Measurements from ENCODE around the gene EXD1.
A peak's percentile ranks its signal among the peaks of the same experiment; 100 is the strongest.

The EXD1 gene

DNA sequence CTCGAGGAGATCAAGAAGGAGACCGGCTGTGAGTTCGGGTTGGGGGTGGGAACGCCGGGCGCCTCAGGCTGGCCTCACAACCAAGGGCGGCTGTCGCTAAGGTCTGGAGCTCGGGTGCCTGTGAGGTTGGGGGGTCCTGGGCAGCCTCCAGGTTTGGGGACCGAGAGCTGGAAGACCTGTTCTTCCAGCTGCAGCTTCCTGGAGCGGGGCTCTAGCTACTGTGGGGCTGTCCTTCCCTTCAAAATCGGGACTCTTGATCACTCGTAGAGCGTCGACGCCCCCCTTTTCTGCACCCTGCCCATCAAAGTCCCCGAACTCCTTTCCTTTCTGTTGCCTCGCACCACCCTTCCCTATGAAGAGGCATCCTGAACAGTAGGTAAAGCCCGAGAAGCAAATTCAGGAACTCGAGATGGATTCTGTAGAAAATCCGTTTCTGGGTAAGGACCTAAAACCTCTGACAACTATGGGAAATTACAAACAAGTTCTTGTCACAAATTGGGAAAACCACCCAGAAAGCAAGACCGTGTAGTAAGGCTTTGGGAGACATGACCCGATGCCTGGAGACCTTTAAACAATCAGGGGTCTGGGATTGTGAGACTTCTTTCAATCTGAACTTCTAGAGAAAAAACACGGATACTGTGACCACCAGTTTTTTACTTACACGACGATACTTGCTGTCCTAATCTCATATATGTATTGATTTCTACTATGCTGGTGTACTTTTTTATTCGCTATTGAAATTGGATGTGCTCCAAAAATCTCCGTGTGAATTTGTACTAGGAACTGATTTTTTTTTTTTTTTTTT is 1.1 kb upstream of the EXD1 start:
- no peak for DNase-seq

DNA sequence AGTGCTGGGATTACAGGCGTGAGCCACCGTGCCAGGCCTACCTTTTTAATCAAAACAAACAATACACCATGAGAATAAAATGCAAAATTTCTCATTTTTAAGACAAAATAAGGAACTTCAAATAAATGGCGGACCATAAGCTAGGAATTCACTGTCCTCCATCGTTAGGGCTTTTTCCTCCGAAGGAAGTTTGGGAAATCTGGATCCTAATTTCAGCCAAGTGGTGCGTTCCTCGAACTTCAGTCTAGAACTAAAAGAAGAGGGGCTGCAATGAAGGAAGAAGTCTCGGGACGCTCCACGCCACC is 260 bp downstream of the EXD1 start:
- no peak for DNase-seq

- no peak for DNase-seq
Observed at GRCh38 chr15:41219381-41219780, 11.2 kb downstream of the EXD1 start.

- DNase-seq: no peak
Observed at GRCh38 chr15:41218851-41219250, 11.7 kb downstream of the EXD1 start.

DNA sequence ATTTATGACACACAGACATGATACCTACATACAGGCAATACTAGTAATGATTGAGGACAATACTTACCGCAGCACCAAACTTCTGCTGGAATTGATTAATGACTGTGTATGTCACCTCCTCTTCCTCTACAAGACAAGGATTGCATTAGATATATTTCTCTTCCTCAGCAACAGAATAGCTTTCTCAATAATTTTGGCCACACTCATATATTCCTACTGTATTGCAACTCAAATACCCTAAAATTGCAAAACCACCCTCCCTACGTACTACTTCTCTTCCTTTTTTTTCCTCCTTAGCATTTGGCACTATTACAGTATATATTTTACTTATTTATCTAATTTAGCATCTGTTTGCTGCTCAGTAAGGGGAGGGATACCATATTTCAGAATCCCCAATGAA is 14.8 kb downstream of the EXD1 start:
- DNase-seq: no peak

- DNase-seq: no peak
Observed at GRCh38 chr15:41207687-41208448, 22.7 kb downstream of the EXD1 start.

DNA sequence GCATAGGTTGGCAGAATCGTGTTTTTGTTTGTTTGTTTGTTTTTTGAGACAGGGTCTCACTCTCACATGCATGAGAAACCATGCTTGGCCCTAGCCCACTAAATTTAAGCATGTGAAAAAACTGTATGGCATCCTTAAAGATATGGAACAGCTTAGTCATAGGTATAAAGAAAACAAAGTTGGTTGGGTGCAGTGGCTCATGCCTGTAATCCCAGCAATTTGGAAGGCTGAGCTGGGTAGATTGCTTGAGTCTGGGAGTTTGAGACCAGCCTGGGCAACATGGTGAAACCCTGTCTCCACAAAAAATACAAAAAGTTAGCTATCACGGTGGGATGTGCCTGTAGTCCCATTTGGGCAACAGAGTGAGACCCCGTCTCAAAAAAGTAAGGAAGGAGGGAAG is 25.2 kb downstream of the EXD1 start:
- peak; percentile 2 for DNase-seq

DNA sequence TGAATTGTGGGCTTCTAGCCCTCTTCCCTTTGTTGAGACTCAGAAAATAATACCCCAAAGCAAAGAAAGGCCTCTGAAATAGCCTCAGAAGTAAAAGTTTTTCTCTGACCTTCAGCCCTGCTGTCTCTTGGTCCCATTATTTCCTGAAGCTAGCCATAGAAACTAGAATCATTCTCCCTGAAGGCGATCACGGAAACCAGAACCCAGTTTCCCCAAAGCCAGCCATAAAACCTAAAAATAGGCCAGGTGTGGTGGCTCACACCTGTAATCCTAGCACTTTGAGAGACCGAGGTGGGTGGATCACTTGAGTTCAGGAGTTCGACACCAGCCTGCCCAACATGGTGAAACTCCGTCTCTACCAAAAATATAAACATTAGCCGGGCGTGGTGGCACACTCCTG is 27.2 kb downstream of the EXD1 start:
- no peak for DNase-seq

DNA sequence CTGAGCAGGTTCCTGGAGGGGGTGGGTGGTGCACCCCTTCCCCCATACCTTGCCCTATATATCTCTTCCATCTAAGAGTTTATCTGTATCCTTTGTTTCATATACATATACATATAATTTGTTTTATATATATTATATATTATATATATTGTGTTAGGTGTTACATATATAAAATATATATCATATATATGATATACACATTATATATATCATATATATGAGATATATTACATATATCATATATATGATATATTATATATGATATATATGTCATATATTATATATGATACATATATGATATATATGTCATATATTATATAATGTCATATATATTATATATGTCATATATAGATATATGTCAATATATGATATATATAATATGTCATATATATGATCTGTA is 31.1 kb downstream of the EXD1 start:
- no peak for DNase-seq

DNA sequence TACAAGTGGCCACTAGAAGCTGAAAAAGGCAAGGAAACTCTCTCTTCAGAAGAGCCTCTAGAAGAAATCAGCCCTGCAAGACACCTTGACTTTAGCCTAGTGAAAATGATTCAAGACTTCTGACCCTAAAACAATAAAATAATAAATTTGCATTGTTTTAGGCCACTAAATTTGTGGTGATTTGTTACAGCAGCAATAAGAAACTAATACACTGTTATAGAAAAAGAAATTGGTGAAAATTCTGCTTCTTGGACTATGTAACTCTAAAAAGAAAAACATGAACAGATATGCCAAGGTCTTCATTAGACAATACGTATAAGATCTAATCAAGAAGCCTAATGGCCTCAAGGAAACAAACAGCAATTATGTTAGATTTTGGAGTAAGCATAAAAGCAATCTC is 36.1 kb downstream of the EXD1 start:
- no peak for DNase-seq

DNA sequence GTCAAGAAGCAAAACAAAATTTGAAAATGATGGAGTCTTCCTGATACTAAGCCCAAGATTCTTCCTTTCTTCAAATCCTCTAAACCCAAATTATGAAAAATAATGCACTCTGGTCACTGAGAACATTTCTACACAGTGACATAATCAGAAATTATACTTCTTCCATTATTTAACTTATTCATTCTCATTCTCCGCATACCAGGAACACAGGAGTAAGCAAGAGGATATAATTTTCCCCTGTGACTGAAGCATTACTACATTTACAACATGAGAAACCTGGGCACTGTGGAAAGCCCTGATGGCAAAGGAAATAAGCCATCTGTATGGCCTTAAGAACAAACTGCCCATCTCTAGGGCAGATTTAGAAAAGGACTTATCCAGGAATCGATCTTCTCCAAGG is 47.0 kb downstream of the EXD1 start:
- DNase-seq: no peak

DNA sequence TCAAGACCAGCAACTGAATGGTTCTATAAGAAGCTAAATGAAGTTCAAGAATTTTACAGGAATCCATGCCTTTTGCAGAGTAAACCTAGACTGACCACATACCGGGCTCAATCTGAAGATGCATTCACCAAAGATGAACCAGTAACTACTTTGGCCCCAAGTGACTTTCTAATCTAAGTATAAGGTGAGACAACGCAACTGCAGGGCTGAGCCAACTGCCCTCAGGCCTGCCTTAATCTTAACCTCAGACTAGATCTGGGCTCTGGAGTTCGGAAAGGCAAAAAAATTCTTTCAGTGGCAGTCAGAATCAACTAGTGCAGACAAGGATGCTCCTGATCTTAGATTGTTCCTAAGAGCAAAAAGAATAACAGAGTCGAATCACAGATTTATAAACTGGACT is 48.3 kb downstream of the EXD1 start:
- no peak for DNase-seq

DNA sequence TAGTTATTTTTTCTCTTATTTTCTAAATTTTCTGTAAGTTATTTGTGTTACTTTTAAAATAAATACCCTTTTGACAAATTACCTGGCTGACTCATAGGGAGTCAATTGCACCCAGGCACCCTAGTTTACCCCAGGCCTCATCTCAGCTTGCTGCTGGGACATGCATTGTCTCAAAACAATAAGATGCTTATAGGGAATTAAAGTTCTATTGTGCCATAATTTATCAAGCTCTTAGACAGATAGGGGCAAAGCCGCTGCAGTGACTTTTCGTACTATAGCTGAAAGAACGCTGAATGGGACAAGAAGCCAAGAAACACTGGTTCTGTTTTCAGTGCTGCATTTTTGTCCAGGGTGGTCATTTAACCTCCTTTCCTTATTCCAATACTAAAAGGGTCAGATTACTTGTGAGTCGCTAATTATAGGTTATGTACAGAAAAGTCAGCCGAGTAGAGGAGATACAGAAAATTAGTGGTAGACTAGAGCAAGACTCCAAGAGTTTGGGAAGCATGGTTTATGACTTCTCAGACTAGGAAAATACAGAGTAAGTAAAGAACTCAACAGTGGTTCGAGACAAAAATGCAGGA is 50.3 kb downstream of the EXD1 start:
- no peak for DNase-seq

GRCh38 chr15:41169781-41170180 is 60.8 kb downstream of the EXD1 start:
- no peak for DNase-seq

- DNase-seq: no peak
Observed at GRCh38 chr15:41169086-41169485, 61.5 kb downstream of the EXD1 start.

DNA sequence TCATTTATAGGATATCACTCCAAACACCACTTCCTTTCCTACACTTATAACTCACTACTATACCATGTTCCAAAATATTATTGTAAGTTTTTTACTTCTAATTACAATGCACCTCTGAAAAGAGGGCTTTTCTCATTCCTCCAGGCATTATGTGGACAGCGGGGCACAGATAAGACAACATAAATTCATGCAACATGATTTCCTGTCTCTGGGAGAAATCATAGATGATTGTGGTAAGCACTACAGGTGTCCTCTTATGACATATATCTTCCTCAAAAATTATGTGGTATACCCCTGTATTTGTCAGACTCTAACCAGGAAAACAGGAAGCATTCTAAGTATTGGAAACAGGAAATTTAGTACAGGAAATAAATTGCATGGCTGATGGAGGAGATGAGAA is 68.8 kb downstream of the EXD1 start:
- peak; percentile 62 for DNase-seq

GRCh38 chr15:41161336-41161735 is 69.2 kb downstream of the EXD1 start:
- peak; percentile 52 for DNase-seq

- DNase-seq: peak; percentile 73
Observed at GRCh38 chr15:41160639-41161315, 69.8 kb downstream of the EXD1 start.

- DNase-seq: no peak
Observed at GRCh38 chr15:41154412-41154811, 76.1 kb downstream of the EXD1 start.

- no peak for DNase-seq
Observed at GRCh38 chr15:41153733-41154132, 76.8 kb downstream of the EXD1 start.

DNA sequence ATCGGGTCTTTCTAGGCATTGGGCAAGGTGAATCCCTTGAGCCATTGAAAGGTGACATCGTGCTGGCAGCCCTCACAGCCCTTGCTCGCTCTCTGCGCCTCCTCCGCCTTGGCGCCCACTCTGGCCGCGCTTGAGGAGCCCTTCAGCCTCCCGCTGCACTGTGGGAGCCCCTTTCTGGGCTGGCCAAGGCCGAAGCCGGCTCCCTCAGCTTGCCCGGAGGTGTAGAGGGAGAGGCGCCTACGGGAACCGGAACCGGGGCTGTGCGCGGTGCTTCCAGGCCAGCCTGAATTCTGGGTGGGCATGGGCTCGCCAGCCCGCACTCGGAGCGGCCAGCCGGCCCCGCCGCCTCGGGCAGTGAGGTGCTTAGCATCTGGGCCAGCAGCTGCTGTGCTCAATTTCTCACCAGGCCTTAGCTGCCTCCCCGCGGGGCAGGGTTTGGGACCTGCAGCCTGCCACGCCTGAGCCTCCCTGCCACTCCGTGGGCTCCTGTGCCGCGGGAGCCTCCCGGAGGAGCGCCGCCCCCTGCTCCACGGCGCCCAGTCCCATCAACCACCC is 79.0 kb downstream of the EXD1 start:
- no peak for DNase-seq

- DNase-seq: no peak
Observed at GRCh38 chr15:41150279-41150678, 80.3 kb downstream of the EXD1 start.

- no peak for DNase-seq
Observed at GRCh38 chr15:41148065-41148464, 82.5 kb downstream of the EXD1 start.
